GM19035 (cell line): ENCODE measurements around the gene CTNNA3.
A peak's percentile ranks its signal among the peaks of the same experiment; 100 is the strongest.

ENCODE experiments used
- ATAC-seq: cut with Tn5 transposase; IDR thresholded peaks from one replicate; pipeline ENCODE4 v1.9.1; 2021; ENCODE audit not compliant: unreplicated experiment

Gene CTNNA3

GRCh38 chr10:66943590-66943989 is 752.4 kb downstream of the CTNNA3 start:
- no peak for ATAC-seq

GRCh38 chr10:66942407-66942806 is 753.6 kb downstream of the CTNNA3 start:
- no peak for ATAC-seq

GRCh38 chr10:66941491-66941890 is 754.5 kb downstream of the CTNNA3 start:
- ATAC-seq, result no peak

- ATAC-seq, result no peak
These were observed 755.0 kb downstream of the CTNNA3 start for GRCh38 chr10:66940965-66941364.

- ATAC-seq, result no peak
These were observed 761.3 kb downstream of the CTNNA3 start for GRCh38 chr10:66934711-66935110.

GRCh38 chr10:66931949-66932343 is 764.0 kb downstream of the CTNNA3 start:
- ATAC-seq, result no peak

GRCh38 chr10:66931340-66931948 is 764.6 kb downstream of the CTNNA3 start:
- ATAC-seq, result peak; percentile 82

- ATAC-seq, result no peak
These were observed 766.6 kb downstream of the CTNNA3 start for GRCh38 chr10:66929375-66929774.

- no peak for ATAC-seq
These were observed 767.2 kb downstream of the CTNNA3 start for GRCh38 chr10:66928776-66929175.

GRCh38 chr10:66927971-66928770 is 767.8 kb downstream of the CTNNA3 start:
- ATAC-seq, result no peak

GRCh38 chr10:66927251-66927935 is 768.6 kb downstream of the CTNNA3 start:
- ATAC-seq, result no peak

GRCh38 chr10:66926841-66927240 is 769.2 kb downstream of the CTNNA3 start:
- ATAC-seq, result no peak

- ATAC-seq, result peak; percentile 100
These were observed 769.9 kb downstream of the CTNNA3 start, which contains the start of gene LRRTM3 for GRCh38 chr10:66925896-66926715. TSS of gene LRRTM3 (plus strand) at chr10:66926036.

GRCh38 chr10:66925373-66925772 is 770.6 kb downstream of the CTNNA3 start:
- no peak for ATAC-seq

GRCh38 chr10:66924674-66925345 is 771.2 kb downstream of the CTNNA3 start:
- no peak for ATAC-seq

GRCh38 chr10:66919248-66919647 is 776.7 kb downstream of the CTNNA3 start:
- no peak for ATAC-seq

- no peak for ATAC-seq
These were observed 778.9 kb downstream of the CTNNA3 start for GRCh38 chr10:66917104-66917503.

GRCh38 chr10:66916030-66916429 is 780.0 kb downstream of the CTNNA3 start:
- ATAC-seq, result no peak

GRCh38 chr10:66910671-66911070 is 785.3 kb downstream of the CTNNA3 start:
- no peak for ATAC-seq

- no peak for ATAC-seq
These were observed 803.1 kb downstream of the CTNNA3 start for GRCh38 chr10:66892871-66893270.
